GM19397 (cell line): ENCODE results near the gene PGK1.

Source experiments
- ATAC-seq: cut with Tn5 transposase; IDR thresholded peaks from one replicate; pipeline ENCODE4 v1.9.1; 2021; ENCODE audit warnings: mild to moderate bottlenecking, moderate library complexity; ENCODE audit not compliant: unreplicated experiment

The PGK1 gene

GRCh38 chrX:78165425-78165824, 61.4 kb downstream of the PGK1 start:
- no peak for ATAC-seq

GRCh38 chrX:78168065-78168464, 64.0 kb downstream of the PGK1 start:
- ATAC-seq: no peak
